ENCODE data around the gene SIVA1.

The SIVA1 gene

DNA sequence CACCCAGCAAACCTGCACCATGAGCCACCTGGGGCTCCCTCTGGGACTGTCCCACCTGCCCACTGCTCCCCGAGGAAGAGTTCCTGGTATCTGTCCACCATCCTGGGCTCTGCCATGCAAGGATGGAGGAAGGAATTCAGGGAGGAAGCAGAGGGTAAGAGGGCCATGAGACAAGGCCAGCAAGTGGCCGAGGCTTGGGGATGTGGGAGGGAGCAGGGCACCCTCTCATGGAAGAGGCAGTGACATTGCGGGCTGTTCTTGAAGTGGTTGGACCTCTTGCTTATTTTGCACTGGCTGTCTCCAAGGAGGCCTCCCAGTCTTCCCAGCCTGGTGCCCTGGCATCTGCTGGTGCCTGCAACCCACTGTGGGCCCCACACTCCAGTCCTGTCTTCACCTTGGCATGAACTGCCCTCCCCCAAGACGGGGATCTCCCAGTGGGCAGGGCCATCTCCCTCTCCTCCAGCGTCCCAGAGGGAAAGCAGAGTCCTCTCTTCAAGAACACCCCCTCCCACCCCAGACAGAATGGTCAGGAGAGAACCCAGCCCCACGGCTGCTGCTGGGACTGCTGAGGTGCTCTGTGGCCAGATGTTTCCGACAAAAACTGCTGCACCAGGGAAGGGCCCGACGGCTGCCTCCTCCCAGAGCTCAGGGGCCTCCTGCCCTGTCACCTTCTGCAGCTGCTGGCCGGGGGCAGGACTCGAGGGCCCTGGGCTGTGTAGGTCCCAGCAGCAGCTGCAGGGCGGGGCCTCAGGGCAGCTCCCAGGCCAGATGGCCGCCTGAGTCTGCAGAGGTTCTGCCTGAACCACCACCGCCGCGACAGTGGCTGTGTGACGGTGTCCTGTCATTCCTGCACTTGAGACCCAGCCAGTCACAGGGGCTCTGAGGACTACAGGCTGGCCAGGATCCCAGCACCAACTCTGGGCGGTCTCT, 44.4 kb downstream of the SIVA1 start:
- H3K4me2 ChIP-seq (ENCODE audit: low read depth, low read length, poor library complexity, severe bottlenecking): no peak overlapping the region
- no peak overlapping the region for H2AFZ ChIP-seq (ENCODE audit: low read depth, low read length, severe bottlenecking)
- H3K4me3 ChIP-seq (ENCODE audit: insufficient read depth, low read length, poor library complexity, severe bottlenecking): no peak overlapping the region
- no peaks in the 10 kb centered on the region for H3K27me3 ChIP-seq (ENCODE audit: low read length)
- H3K9ac ChIP-seq (ENCODE audit: low read length): no peak overlapping the region
- H3K36me3 ChIP-seq (ENCODE audit: low read length): no peaks in the 10 kb centered on the region
- H3K27ac ChIP-seq (ENCODE audit: low read depth, low read length): no peak overlapping the region
- no peaks in the 10 kb centered on the region for H4K20me1 ChIP-seq (ENCODE audit: low read depth, low read length)
- H3K9me2 ChIP-seq (replicated peaks; ENCODE audit: insufficient read depth, low read length): no peaks in the 10 kb centered on the region
- TF ChIP-seq, protein P1, sequence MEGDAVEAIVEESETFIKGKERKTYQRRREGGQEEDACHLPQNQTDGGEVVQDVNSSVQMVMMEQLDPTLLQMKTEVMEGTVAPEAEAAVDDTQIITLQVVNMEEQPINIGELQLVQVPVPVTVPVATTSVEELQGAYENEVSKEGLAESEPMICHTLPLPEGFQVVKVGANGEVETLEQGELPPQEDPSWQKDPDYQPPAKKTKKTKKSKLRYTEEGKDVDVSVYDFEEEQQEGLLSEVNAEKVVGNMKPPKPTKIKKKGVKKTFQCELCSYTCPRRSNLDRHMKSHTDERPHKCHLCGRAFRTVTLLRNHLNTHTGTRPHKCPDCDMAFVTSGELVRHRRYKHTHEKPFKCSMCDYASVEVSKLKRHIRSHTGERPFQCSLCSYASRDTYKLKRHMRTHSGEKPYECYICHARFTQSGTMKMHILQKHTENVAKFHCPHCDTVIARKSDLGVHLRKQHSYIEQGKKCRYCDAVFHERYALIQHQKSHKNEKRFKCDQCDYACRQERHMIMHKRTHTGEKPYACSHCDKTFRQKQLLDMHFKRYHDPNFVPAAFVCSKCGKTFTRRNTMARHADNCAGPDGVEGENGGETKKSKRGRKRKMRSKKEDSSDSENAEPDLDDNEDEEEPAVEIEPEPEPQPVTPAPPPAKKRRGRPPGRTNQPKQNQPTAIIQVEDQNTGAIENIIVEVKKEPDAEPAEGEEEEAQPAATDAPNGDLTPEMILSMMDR (IDR thresholded peaks at IDR 0.05; ENCODE audit: insufficient read depth, low read length, poor library complexity, severe bottlenecking): no peak
- no peak for TF ChIP-seq EZH2phosphoT487 (conservative IDR thresholded peaks at IDR 0.05; ENCODE audit: low read length)
- no peaks in the 10 kb centered on the region for H3K9me3 ChIP-seq (ENCODE audit: insufficient read depth, low read length)
- peaks cover 19% of the 10 kb centered on the region for H3F3A ChIP-seq (ENCODE audit: insufficient read depth)
- H3K79me2 ChIP-seq (ENCODE audit: insufficient read depth, low read length): peaks cover 8% of the 10 kb centered on the region; the same call in 1 of the 2 replicates

DNA sequence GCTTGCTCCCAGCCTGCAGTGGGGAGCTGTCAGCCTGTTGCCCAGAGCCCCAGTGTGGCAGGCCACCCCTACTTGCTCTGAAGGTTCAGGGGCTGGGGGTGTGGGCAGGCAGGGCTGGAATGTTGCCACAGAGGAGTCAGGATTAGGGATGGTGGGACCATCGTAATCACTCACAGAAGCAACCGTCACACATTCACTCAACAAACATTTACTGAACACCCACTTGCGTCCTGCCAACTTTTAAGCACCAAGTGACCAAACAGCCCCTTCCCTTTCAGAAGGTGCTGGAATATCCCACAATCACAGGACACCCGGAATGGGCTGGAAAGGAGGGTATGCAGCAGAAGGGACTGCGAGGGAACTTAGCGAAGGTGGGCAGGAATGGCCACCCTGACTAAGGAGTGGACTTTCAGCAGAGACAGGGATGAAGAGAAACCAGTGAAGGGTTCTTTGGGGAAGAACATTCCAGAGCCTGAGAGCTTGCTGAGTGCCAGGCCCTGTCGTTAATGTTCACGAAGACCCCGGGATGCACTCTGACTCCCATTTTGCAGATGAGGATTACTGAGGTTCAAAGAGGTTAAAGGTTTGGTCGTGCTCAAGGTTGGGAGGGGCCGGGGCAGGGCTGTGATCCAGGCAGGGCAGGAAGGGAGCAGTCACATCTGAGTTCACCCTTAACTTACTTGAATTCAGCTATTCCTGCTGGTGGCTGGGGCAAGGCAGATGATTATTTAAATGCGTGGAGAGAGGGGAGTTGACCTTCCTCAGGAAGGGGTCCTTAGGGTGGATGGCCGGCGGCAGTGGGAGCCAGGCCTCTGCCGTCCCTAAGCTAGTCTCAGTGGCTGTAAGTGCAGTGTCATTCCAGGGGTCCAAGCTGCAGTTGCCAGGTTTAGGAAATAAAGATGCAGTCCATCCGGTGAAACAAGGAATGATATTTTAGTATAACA, 45.6 kb downstream of the SIVA1 start:
- no peaks in the 10 kb centered on the region for H3K27me3 ChIP-seq (ENCODE audit: low read length)
- no peak overlapping the region for H3K9ac ChIP-seq (ENCODE audit: low read length)
- no peaks in the 10 kb centered on the region for H4K20me1 ChIP-seq (ENCODE audit: low read depth, low read length)
- peaks cover 8% of the 10 kb centered on the region; the same call in 1 of the 2 replicates for H3K79me2 ChIP-seq (ENCODE audit: insufficient read depth, low read length)
- H3K9me3 ChIP-seq (ENCODE audit: insufficient read depth, low read length): no peaks in the 10 kb centered on the region
- H3K36me3 ChIP-seq (ENCODE audit: low read length): no peaks in the 10 kb centered on the region
- H2AFZ ChIP-seq (ENCODE audit: low read depth, low read length, severe bottlenecking): no peak overlapping the region
- H3K4me3 ChIP-seq (ENCODE audit: insufficient read depth, low read length, poor library complexity, severe bottlenecking): no peak overlapping the region
- H3F3A ChIP-seq (ENCODE audit: insufficient read depth): peaks cover 19% of the 10 kb centered on the region
- no peaks in the 10 kb centered on the region for H3K9me2 ChIP-seq (replicated peaks; ENCODE audit: insufficient read depth, low read length)
- H3K4me2 ChIP-seq (ENCODE audit: low read depth, low read length, poor library complexity, severe bottlenecking): no peak overlapping the region
- TF ChIP-seq EZH2phosphoT487 (conservative IDR thresholded peaks at IDR 0.05; ENCODE audit: low read length): no peak
- TF ChIP-seq, protein P1 (IDR thresholded peaks at IDR 0.05; ENCODE audit: insufficient read depth, low read length, poor library complexity, severe bottlenecking): no peak
- H3K27ac ChIP-seq (ENCODE audit: low read depth, low read length): no peak overlapping the region

DNA sequence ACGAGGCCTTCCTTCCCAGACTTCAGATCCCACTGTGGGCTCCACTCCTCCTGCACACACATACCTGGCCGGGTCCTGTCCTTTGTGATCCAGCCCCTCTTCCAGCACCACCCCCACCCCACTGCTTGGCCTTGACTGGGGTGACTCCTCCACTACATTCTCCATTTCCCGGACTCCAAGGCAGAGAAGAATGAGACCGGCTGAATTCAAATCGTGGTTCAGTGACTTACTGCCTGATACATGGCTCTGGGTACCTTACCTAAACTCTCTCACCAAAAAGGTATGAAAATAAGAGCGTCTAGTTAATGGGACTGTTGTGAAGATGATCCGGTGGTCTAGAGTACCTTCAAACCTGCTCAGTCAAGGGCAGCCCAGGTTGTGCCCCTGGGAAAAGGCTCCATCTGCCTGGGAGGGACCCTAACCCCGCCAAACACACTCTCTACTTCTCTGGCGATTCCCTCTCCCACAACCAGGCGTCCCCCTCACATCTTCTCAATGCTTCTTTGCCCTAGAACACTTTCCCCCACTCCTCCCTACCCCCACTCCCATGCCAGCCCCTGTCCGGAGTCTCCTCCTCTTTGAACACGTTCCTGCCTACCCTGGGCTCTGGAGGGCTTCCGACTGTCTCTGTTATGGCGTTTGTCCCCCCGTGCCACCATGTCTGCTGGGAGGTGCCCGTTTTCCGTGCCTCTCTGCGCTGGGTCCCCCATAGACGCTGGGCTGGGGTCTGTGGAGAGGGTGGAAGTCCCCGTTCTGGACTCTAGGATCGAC, 46.5 kb downstream of the SIVA1 start:
- H3K9me2 ChIP-seq (replicated peaks; ENCODE audit: insufficient read depth, low read length): no peaks in the 10 kb centered on the region
- no peak overlapping the region for H2AFZ ChIP-seq (ENCODE audit: low read depth, low read length, severe bottlenecking)
- H3K27ac ChIP-seq (ENCODE audit: low read depth, low read length): no peak overlapping the region
- TF ChIP-seq, protein P1 (IDR thresholded peaks at IDR 0.05; ENCODE audit: insufficient read depth, low read length, poor library complexity, severe bottlenecking): no peak
- no peak for TF ChIP-seq EZH2phosphoT487 (conservative IDR thresholded peaks at IDR 0.05; ENCODE audit: low read length)
- H3K4me2 ChIP-seq (ENCODE audit: low read depth, low read length, poor library complexity, severe bottlenecking): no peak overlapping the region
- no peaks in the 10 kb centered on the region for H4K20me1 ChIP-seq (ENCODE audit: low read depth, low read length)
- H3K79me2 ChIP-seq (ENCODE audit: insufficient read depth, low read length): peaks cover 5% of the 10 kb centered on the region; the same call in 1 of the 2 replicates
- H3F3A ChIP-seq (ENCODE audit: insufficient read depth): peaks cover 19% of the 10 kb centered on the region
- H3K4me3 ChIP-seq (ENCODE audit: insufficient read depth, low read length, poor library complexity, severe bottlenecking): no peak overlapping the region
- H3K9me3 ChIP-seq (ENCODE audit: insufficient read depth, low read length): no peaks in the 10 kb centered on the region
- H3K36me3 ChIP-seq (ENCODE audit: low read length): no peaks in the 10 kb centered on the region
- no peaks in the 10 kb centered on the region for H3K27me3 ChIP-seq (ENCODE audit: low read length)
- H3K9ac ChIP-seq (ENCODE audit: low read length): no peak overlapping the region

Measured in SU-DHL-6 (cell line).